ENCODE results near the gene COMMD10.
"Not testable (repeated sequence)": the region's sequence is repeated elsewhere in the genome, so short reads cannot be mapped to it uniquely, and the experiment has no call there.

Gene COMMD10

GRCh38 chr5:116097301-116097700 is 12.5 kb downstream of the COMMD10 start:
- no peak for DNase-seq (ENCODE audit: low read depth in 2 of 2)

- no peak for DNase-seq (ENCODE audit: low read depth in 2 of 2)
Measured at GRCh38 chr5:116098998-116099397, 14.2 kb downstream of the COMMD10 start.

- not testable (repeated sequence) for DNase-seq (ENCODE audit: low read depth in 2 of 2)
Measured at GRCh38 chr5:116104941-116105340, 20.1 kb downstream of the COMMD10 start.

- no peak for DNase-seq (ENCODE audit: low read depth in 2 of 2)
Measured at GRCh38 chr5:116115163-116115562, 30.3 kb downstream of the COMMD10 start.

GRCh38 chr5:116130471-116130870 is 45.6 kb downstream of the COMMD10 start:
- DNase-seq (ENCODE audit: low read depth in 2 of 2): no peak

GRCh38 chr5:116130976-116131375 is 46.2 kb downstream of the COMMD10 start:
- DNase-seq (ENCODE audit: low read depth in 2 of 2): no peak

GRCh38 chr5:116133281-116133680 is 48.5 kb downstream of the COMMD10 start:
- DNase-seq (ENCODE audit: low read depth in 2 of 2): no peak

GRCh38 chr5:116135344-116135743 is 50.5 kb downstream of the COMMD10 start:
- DNase-seq (ENCODE audit: low read depth in 2 of 2): no peak

- DNase-seq (ENCODE audit: low read depth in 2 of 2): no peak
Measured at GRCh38 chr5:116137544-116138378, 52.9 kb downstream of the COMMD10 start.

- DNase-seq (ENCODE audit: low read depth in 2 of 2): no peak
Measured at GRCh38 chr5:116142495-116142894, 57.7 kb downstream of the COMMD10 start.

GRCh38 chr5:116144103-116144502 is 59.3 kb downstream of the COMMD10 start:
- DNase-seq (ENCODE audit: low read depth in 2 of 2): no peak

- no peak for DNase-seq (ENCODE audit: low read depth in 2 of 2)
Measured at GRCh38 chr5:116144991-116145390, 60.2 kb downstream of the COMMD10 start.

GRCh38 chr5:116145416-116145815 is 60.6 kb downstream of the COMMD10 start:
- peak in 1 of 2 donors; percentile 7 for DNase-seq (ENCODE audit: low read depth in 2 of 2)

- DNase-seq (ENCODE audit: low read depth in 2 of 2): no peak
Measured at GRCh38 chr5:116152169-116152568, 67.3 kb downstream of the COMMD10 start.

GRCh38 chr5:116153687-116154174 is 68.9 kb downstream of the COMMD10 start:
- DNase-seq (ENCODE audit: low read depth in 2 of 2): no peak

- DNase-seq (ENCODE audit: low read depth in 2 of 2): no peak
Measured at GRCh38 chr5:116154252-116154651, 69.4 kb downstream of the COMMD10 start.

GRCh38 chr5:116154931-116155330 is 70.1 kb downstream of the COMMD10 start:
- DNase-seq (ENCODE audit: low read depth in 2 of 2): no peak

- no peak for DNase-seq (ENCODE audit: low read depth in 2 of 2)
Measured at GRCh38 chr5:116157902-116158301, 73.1 kb downstream of the COMMD10 start.

- DNase-seq (ENCODE audit: low read depth in 2 of 2): no peak
Measured at GRCh38 chr5:116159006-116159405, 74.2 kb downstream of the COMMD10 start.

- no peak for DNase-seq (ENCODE audit: low read depth in 2 of 2)
Measured at GRCh38 chr5:116174111-116174510, 89.3 kb downstream of the COMMD10 start.

- no peak for DNase-seq (ENCODE audit: low read depth in 2 of 2)
Measured at GRCh38 chr5:116176121-116176520, 91.3 kb downstream of the COMMD10 start.

- DNase-seq (ENCODE audit: low read depth in 2 of 2): no peak
Measured at GRCh38 chr5:116178925-116179324, 94.1 kb downstream of the COMMD10 start.

- DNase-seq (ENCODE audit: low read depth in 2 of 2): no peak
Measured at GRCh38 chr5:116209166-116209565, 124.3 kb downstream of the COMMD10 start.

- no peak for DNase-seq (ENCODE audit: low read depth in 2 of 2)
Measured at GRCh38 chr5:116212225-116212624, 127.4 kb downstream of the COMMD10 start.
